H1 (cell line): ENCODE measurements around the gene ALG6. TPM values are rescaled to one million over a fixed set of nuclear protein-coding genes. Genes with fewer than 3 reads are reported as not detected.
A peak's percentile ranks its signal among the peaks of the same experiment; 100 is the strongest.

Experiments
- CTCF ChIA-PET: fragments of 300-600 bp; sonication (Branson Sonifier 250); formaldehyde crosslinking; loops from one replicate; lab custom pipeline; 2021; ENCODE audit not compliant: partially characterized antibody; lab: Charles Lee
- POLR2A ChIA-PET: fragments of 300-600 bp; sonication (Branson Sonifier 250); formaldehyde crosslinking; loops from one replicate; lab custom pipeline; 2021; ENCODE audit warnings: inconsistent platforms; ENCODE audit not compliant: partially characterized antibody; lab: Charles Lee
- DNase-seq, 2 experiments: peaks; one replicate each; pipeline versions ENCODE4 v3.0.0 to v3.0.0-alpha.2; 2010 to 2022; ENCODE audit warnings: low spot score in 2 of 2, low read depth in 1 of 2, mixed read lengths in 1 of 2
- FAIRE-seq: peaks from 2 replicates; lab custom pipeline; 2011; peaks lifted over from hg19 to GRCh38; lab: Jason Lieb, UNC
- H2AFZ ChIP-seq: 2 replicates; pipeline ENCODE4 v1.8.1; 2012; ENCODE audit warnings: low read length, inconsistent platforms
- H2AK5ac ChIP-seq: 2 replicates; pipeline ENCODE4 v1.6.1; 2013; ENCODE audit warnings: low read depth, low read length
- H2BK120ac ChIP-seq: replicated peaks from 2 replicates; pipeline ENCODE3; 2013; ENCODE audit warnings: low read depth, low read length, inconsistent platforms
- H2BK12ac ChIP-seq: 2 replicates; pipeline ENCODE4 v1.6.1; 2013; ENCODE audit warnings: low read depth, low read length
- H2BK15ac ChIP-seq: 2 replicates; pipeline ENCODE4 v1.6.1; 2013; ENCODE audit warnings: low read length
- H2BK20ac ChIP-seq: 2 replicates; pipeline ENCODE4 v1.6.1; 2013; ENCODE audit warnings: low read length
- H2BK5ac ChIP-seq: 2 replicates; pipeline ENCODE4 v1.6.1; 2013; ENCODE audit warnings: low read depth, low read length
- H3K14ac ChIP-seq: 2 replicates; pipeline ENCODE4 v1.6.1; 2013; ENCODE audit warnings: inconsistent platforms; ENCODE audit not compliant: insufficient read length
- H3K18ac ChIP-seq: 2 replicates; pipeline ENCODE4 v1.6.1; 2013; ENCODE audit warnings: low read length; ENCODE audit errors: extremely low read depth
- H3K23ac ChIP-seq: 2 replicates; pipeline ENCODE4 v1.6.1; 2013; ENCODE audit warnings: inconsistent platforms; ENCODE audit not compliant: insufficient read length
- H3K23me2 ChIP-seq: 2 replicates; pipeline ENCODE4 v1.6.1; 2013; ENCODE audit warnings: low read depth, low read length
- H3K27ac ChIP-seq: 2 replicates; pipeline ENCODE4 v1.6.1; 2011; ENCODE audit warnings: low read depth, low read length, inconsistent platforms
- H3K27me3 ChIP-seq, 4 experiments: replicated peaks in 1 of 4; 1 replicate in 1 of 4; 2 replicates in 3 of 4; pipeline versions ENCODE4 v1.6.1 to v1.8.1; 2011 to 2013; ENCODE audit warnings: low read length in 3 of 4, mild to moderate bottlenecking in 3 of 4, inconsistent platforms in 2 of 4, mixed read lengths in 2 of 4, moderate library complexity in 1 of 4; ENCODE audit not compliant: control insufficient read depth in 3 of 4, insufficient read depth in 3 of 4; ENCODE audit errors: extremely low read depth in 1 of 4
- H3K36me3 ChIP-seq, 4 experiments: 2 replicates each; pipeline versions ENCODE4 v1.6.1 to v1.8.1; 2011 to 2013; ENCODE audit warnings: mild to moderate bottlenecking in 4 of 4, low read length in 3 of 4, moderate library complexity in 2 of 4, control low read depth in 1 of 4, inconsistent platforms in 1 of 4; ENCODE audit not compliant: insufficient read depth in 4 of 4, control insufficient read depth in 2 of 4
- H3K4ac ChIP-seq: replicated peaks from 2 replicates; pipeline ENCODE3; 2013; ENCODE audit warnings: low read length, low read depth, mixed read lengths, inconsistent platforms; ENCODE audit not compliant: insufficient read length
- H3K4me1 ChIP-seq, 4 experiments: replicated peaks in 1 of 4; 1 replicate in 1 of 4; 2 replicates in 3 of 4; pipeline versions ENCODE4 v1.6.1 to v1.8.1; 2011 to 2013; ENCODE audit warnings: low read length in 3 of 4, inconsistent platforms in 2 of 4, mixed read lengths in 1 of 4; ENCODE audit not compliant: insufficient read depth in 4 of 4, control insufficient read depth in 3 of 4
- H3K4me2 ChIP-seq, 2 experiments: 2 replicates each; pipeline versions ENCODE4 v1.6.1 to v1.8.1; 2011 to 2013; ENCODE audit warnings: low read depth in 2 of 2, low read length in 2 of 2, control low read depth in 1 of 2, inconsistent platforms in 1 of 2, mild to moderate bottlenecking in 1 of 2; ENCODE audit not compliant: insufficient read depth in 1 of 2
- H3K4me3 ChIP-seq, 4 experiments: fragments of 200-600, 300-600 bp in 1 of 4; sonication (generic), shearing (Covaris generic), sonication (Bioruptor Twin) in 1 of 4; 2 replicates each; pipeline versions ENCODE4 v1.5.1 to v1.8.1; 2011 to 2016; ENCODE audit warnings: low read length in 4 of 4, low read depth in 3 of 4, control low read depth in 2 of 4, inconsistent platforms in 2 of 4, mild to moderate bottlenecking in 2 of 4, mixed read lengths in 1 of 4, moderate library complexity in 1 of 4; ENCODE audit not compliant: insufficient read depth in 2 of 4; ENCODE audit errors: extremely low read depth in 1 of 4
- H3K56ac ChIP-seq: replicated peaks from 2 replicates; pipeline ENCODE3; 2013; ENCODE audit warnings: low read depth, mild to moderate bottlenecking, mixed read lengths, low read length, inconsistent platforms; ENCODE audit not compliant: insufficient read length
- H3K79me1 ChIP-seq: 2 replicates; pipeline ENCODE4 v1.6.1; 2013; ENCODE audit warnings: low read depth, low read length, control low read depth
- H3K79me2 ChIP-seq, 2 experiments: 2 replicates each; pipeline versions ENCODE4 v1.6.1 to v1.8.1; 2012 to 2013; ENCODE audit warnings: low read length in 2 of 2, mild to moderate bottlenecking in 2 of 2, inconsistent platforms in 1 of 2; ENCODE audit not compliant: insufficient read depth in 2 of 2, control insufficient read depth in 1 of 2
- H3K9ac ChIP-seq, 4 experiments: replicated peaks in 1 of 4; 1 replicate in 1 of 4; 2 replicates in 3 of 4; pipeline versions ENCODE4 v1.6.1 to v1.8.1; 2011 to 2013; ENCODE audit warnings: low read depth in 3 of 4, low read length in 3 of 4, control low read depth in 2 of 4, mild to moderate bottlenecking in 2 of 4, moderate library complexity in 2 of 4, inconsistent platforms in 1 of 4; ENCODE audit errors: extremely low read depth in 1 of 4
- H3K9me3 ChIP-seq, 2 experiments: 2 replicates each; pipeline versions ENCODE4 v1.6.1 to v1.8.1; 2012 to 2013; ENCODE audit warnings: mild to moderate bottlenecking in 2 of 2, moderate library complexity in 2 of 2, control low read depth in 1 of 2, inconsistent platforms in 1 of 2, low read depth in 1 of 2, low read length in 1 of 2, mixed read lengths in 1 of 2; ENCODE audit not compliant: insufficient read depth in 2 of 2
- H4K20me1 ChIP-seq, 2 experiments: replicated peaks in 1 of 2; 2 replicates each; pipeline versions ENCODE3 to v1.8.1; 2011 to 2013; ENCODE audit warnings: inconsistent platforms in 2 of 2, low read length in 2 of 2, mild to moderate bottlenecking in 1 of 2; ENCODE audit not compliant: insufficient read depth in 2 of 2, control insufficient read depth in 1 of 2
- H4K5ac ChIP-seq: 2 replicates; pipeline ENCODE4 v1.6.1; 2013; ENCODE audit warnings: low read length, low read depth, mixed read lengths, inconsistent platforms; ENCODE audit not compliant: insufficient read length
- H4K8ac ChIP-seq: 2 replicates; pipeline ENCODE4 v1.8.0; 2013; ENCODE audit warnings: mild to moderate bottlenecking, moderate library complexity, low read length, inconsistent platforms; ENCODE audit not compliant: insufficient read depth; ENCODE audit errors: extremely low read depth
- H4K91ac ChIP-seq: replicated peaks from 2 replicates; pipeline ENCODE3; 2013; ENCODE audit warnings: low read length, mixed read lengths, inconsistent platforms; ENCODE audit not compliant: insufficient read length
- ATF2 ChIP-seq: IDR thresholded peaks from 2 replicates; pipeline ENCODE4 v1.6.1; 2012; ENCODE audit warnings: low read length, inconsistent platforms
- SIN3A ChIP-seq, 2 experiments: IDR thresholded peaks in 1 of 2; conservative IDR thresholded peaks in 1 of 2; 2 replicates each; pipeline ENCODE4 v1.6.1; 2011 to 2012; ENCODE audit warnings: low read length in 2 of 2, improper control_type of control experiment in 1 of 2, low read depth in 1 of 2, mild to moderate bottlenecking in 1 of 2
- WGBS, 2 experiments: shearing (Covaris generic) in 1 of 2; methylation state at CpG; one replicate each; pipeline versions ENCODE4 v1.1.6 to v1.1.7; 2013 to 2015; ENCODE audit warnings: low lambda C conversion rate in 2 of 2, mixed read lengths in 2 of 2, inconsistent platforms in 1 of 2, low coverage in 1 of 2, missing lambda C conversion rate in 1 of 2; ENCODE audit not compliant: insufficient replicate concordance in 2 of 2, insufficient coverage in 1 of 2, insufficient read length in 1 of 2; ENCODE audit errors: extremely low coverage in 1 of 2, missing lambda C conversion rate in 1 of 2; 5-methylcytosine and 5-hydroxymethylcytosine counted together
- polyA plus RNA-seq, 7 experiments: library from polyadenylated mRNA; depleted of rRNA in 3 of 7; stranded (reverse) in 5 of 7; unstranded in 2 of 7; fragments of >200 nt in 5 of 7; fragments of 200-250 nt in 2 of 7; gene quantifications; 1 replicate in 5 of 7; 2 replicates in 1 of 7; 4 replicates in 1 of 7; pipeline versions ENCODE4 v1.2.1 to v1.2.3, GENCODE V29; 2011 to 2013; ENCODE audit warnings: missing spikeins in 2 of 7, mixed read lengths in 2 of 7
- total RNA-seq: library from RNA; stranded (reverse); fragmentation: NEBNext Ultra II Directional; extraction: Animal tissue kit (Norgen Biotek cat#: 25700); gene quantifications from 2 replicates; pipeline ENCODE4 v1.2.1, GENCODE V29; 2021
- TF ChIP-seq, protein P1 (sequence below): IDR thresholded peaks from 2 replicates; pipeline ENCODE4 v1.6.1; 2012; ENCODE audit warnings: inconsistent platforms

Gene ALG6
- total and polyA plus RNA-seq, 2 of the 8 experiments (the other 6 are each of a cell fraction or from before 2014, with no cell fraction given), result 17.8 to 26.8 TPM

- Histone ChIP-seq H3K4me2 (peak overlapping the region; percentile 86 to 94), H2BK20ac (no peak overlapping the region), H2AK5ac (no peak overlapping the region), H3K79me2 (peaks cover 0 to 10% of the 10 kb centered on the region in 2 experiments; a peak in 2 of 4 replicates), H2AFZ (no peak overlapping the region), H2BK12ac (no peak overlapping the region), H3K14ac (no peak overlapping the region), H3K27ac (no peak overlapping the region), H4K91ac (no peak overlapping the region), H3K9ac (peak overlapping the region in 2 of 4 experiments; percentile 15 to 22; a peak in 1 of 7 replicates), H3K23me2 (peaks cover 37% of the 10 kb centered on the region), H3K27me3 (peaks cover 3 to 40% (median 22%) of the 10 kb centered on the region in 4 experiments; a peak in 6 of 7 replicates), H3K4me1 (peaks cover 4 to 22% (median 12%) of the 10 kb centered on the region in 4 experiments), H4K8ac (no peak overlapping the region), H3K4ac (no peak overlapping the region), H3K79me1 (no peaks in the 10 kb centered on the region), H3K23ac (no peak overlapping the region), H3K36me3 (no peaks in the 10 kb centered on the region), H2BK15ac (no peak overlapping the region), H4K5ac (no peak overlapping the region), H3K4me3 (peak overlapping the region; percentile 26 to 80 (median 32)), H2BK5ac (peak overlapping the region; percentile 37; the same call in 1 of the 2 replicates), H3K18ac (peak overlapping the region; percentile 53; the same call in 1 of the 2 replicates), H3K56ac (no peak overlapping the region), H2BK120ac (peak overlapping the region; percentile 47), H3K9me3 (no peaks in the 10 kb centered on the region), H4K20me1 (no peaks in the 10 kb centered on the region)
- ChIA-PET CTCF (interaction anchor here (1.1 to 7.3 kb wide), 12 partner anchors 9 to 354 kb away, joined by 3 to 71 read pairs (median 5); no protein-coding TSS in a partner anchor), POLR2A (interaction anchor here (1.1 to 2.1 kb wide), 3 partner anchors 9 to 12 kb away, joined by 4 to 15 read pairs (median 6); no protein-coding TSS in a partner anchor)
- no peak for FAIRE-seq
- TF ChIP-seq, protein P1, sequence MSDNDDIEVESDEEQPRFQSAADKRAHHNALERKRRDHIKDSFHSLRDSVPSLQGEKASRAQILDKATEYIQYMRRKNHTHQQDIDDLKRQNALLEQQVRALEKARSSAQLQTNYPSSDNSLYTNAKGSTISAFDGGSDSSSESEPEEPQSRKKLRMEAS, result no peak
- peak in 1 of 2 experiments; percentile 20; a peak in 1 of 4 replicates for TF ChIP-seq SIN3A (conservative IDR thresholded peaks at IDR 0.05 in 1 of 2, IDR thresholded peaks at IDR 0.05 in 1 of 2; ENCODE audit: low read depth in 1 of 2, low read length in 2 of 2)
- TF ChIP-seq ATF2, result no peak
- no peak for DNase-seq
- 6% methylated on average over 14 of the region's 14 CpGs; no CpG with 5 or more reads in 1 of the 2 experiments for WGBS, 2 experiments
Measured at GRCh38 chr1:63317817-63318152, 49.6 kb upstream of the ALG6 start.
